ENCODE results near the gene TACC2. TPM values are rescaled to one million over a fixed set of nuclear protein-coding genes. Genes with fewer than 3 reads are reported as not detected.

Gene TACC2
- total and polyA plus RNA-seq, 2 experiments from 2014 or later, result 30.8 to 35.9 TPM

DNA sequence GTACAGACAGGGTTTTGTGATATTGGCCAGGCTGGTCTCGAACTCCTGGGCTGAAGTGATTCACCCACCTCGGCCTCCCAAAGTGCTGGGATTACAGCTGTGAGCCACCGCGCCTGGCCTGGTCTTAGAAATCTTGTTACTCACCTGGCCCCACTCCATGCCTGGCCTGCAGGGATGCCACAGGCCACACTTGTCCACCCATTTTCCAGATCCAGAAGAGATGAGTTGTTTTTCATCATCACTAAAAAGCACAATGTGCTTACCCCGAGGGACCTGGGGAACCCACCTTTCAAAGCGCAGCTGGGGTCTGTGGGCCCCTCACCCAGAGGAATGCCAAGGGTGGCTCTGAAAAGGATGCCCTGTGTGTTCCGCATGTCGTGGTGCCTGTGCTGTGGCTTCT is 134.2 kb downstream of the TACC2 start:
- Mint-ChIP-seq H3K27me3 (ENCODE audit: insufficient read depth, low read depth, poor library complexity) (peaks cover 10% of the 10 kb centered on the region), H3K4me3 (no peak overlapping the region), H3K36me3 (ENCODE audit: low read depth) (peaks cover 12% of the 10 kb centered on the region), H3K9me3 (no peaks in the 10 kb centered on the region; the same call in 2 of the 3 replicates), H3K4me1 (peaks cover 35% of the 10 kb centered on the region), H3K27ac (no peak overlapping the region; the same call in 1 of the 2 replicates)
- DNase-seq (ENCODE audit: low spot score) (no peak), ATAC-seq (no peak)
- H3K79me2 ChIP-seq (replicated peaks; ENCODE audit: insufficient read depth), result peaks cover 39% of the 10 kb centered on the region
- TF ChIP-seq POLR2AphosphoS5 (IDR thresholded peaks at IDR 0.05; ENCODE audit: low read depth), result no peak
- TF ChIP-seq, protein P1, sequence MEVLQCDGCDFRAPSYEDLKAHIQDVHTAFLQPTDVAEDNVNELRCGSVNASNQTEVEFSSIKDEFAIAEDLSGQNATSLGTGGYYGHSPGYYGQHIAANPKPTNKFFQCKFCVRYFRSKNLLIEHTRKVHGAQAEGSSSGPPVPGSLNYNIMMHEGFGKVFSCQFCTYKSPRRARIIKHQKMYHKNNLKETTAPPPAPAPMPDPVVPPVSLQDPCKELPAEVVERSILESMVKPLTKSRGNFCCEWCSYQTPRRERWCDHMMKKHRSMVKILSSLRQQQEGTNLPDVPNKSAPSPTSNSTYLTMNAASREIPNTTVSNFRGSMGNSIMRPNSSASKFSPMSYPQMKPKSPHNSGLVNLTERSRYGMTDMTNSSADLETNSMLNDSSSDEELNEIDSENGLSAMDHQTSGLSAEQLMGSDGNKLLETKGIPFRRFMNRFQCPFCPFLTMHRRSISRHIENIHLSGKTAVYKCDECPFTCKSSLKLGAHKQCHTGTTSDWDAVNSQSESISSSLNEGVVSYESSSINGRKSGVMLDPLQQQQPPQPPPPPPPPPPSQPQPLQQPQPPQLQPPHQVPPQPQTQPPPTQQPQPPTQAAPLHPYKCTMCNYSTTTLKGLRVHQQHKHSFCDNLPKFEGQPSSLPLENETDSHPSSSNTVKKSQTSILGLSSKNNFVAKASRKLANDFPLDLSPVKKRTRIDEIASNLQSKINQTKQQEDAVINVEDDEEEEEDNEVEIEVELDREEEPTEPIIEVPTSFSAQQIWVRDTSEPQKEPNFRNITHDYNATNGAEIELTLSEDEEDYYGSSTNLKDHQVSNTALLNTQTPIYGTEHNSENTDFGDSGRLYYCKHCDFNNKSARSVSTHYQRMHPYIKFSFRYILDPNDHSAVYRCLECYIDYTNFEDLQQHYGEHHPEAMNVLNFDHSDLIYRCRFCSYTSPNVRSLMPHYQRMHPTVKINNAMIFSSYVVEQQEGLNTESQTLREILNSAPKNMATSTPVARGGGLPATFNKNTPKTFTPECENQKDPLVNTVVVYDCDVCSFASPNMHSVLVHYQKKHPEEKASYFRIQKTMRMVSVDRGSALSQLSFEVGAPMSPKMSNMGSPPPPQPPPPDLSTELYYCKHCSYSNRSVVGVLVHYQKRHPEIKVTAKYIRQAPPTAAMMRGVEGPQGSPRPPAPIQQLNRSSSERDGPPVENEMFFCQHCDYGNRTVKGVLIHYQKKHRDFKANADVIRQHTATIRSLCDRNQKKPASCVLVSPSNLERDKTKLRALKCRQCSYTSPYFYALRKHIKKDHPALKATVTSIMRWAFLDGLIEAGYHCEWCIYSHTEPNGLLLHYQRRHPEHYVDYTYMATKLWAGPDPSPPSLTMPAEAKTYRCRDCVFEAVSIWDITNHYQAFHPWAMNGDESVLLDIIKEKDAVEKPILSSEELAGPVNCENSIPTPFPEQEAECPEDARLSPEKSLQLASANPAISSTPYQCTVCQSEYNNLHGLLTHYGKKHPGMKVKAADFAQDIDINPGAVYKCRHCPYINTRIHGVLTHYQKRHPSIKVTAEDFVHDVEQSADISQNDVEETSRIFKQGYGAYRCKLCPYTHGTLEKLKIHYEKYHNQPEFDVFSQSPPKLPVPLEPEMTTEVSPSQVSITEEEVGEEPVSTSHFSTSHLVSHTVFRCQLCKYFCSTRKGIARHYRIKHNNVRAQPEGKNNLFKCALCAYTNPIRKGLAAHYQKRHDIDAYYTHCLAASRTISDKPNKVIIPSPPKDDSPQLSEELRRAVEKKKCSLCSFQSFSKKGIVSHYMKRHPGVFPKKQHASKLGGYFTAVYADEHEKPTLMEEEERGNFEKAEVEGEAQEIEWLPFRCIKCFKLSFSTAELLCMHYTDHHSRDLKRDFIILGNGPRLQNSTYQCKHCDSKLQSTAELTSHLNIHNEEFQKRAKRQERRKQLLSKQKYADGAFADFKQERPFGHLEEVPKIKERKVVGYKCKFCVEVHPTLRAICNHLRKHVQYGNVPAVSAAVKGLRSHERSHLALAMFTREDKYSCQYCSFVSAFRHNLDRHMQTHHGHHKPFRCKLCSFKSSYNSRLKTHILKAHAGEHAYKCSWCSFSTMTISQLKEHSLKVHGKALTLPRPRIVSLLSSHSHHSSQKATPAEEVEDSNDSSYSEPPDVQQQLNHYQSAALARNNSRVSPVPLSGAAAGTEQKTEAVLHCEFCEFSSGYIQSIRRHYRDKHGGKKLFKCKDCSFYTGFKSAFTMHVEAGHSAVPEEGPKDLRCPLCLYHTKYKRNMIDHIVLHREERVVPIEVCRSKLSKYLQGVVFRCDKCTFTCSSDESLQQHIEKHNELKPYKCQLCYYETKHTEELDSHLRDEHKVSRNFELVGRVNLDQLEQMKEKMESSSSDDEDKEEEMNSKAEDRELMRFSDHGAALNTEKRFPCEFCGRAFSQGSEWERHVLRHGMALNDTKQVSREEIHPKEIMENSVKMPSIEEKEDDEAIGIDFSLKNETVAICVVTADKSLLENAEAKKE (CRISPR knock-in tag; IDR thresholded peaks at IDR 0.05), result no peak
- TF ChIP-seq JUNB (IDR thresholded peaks at IDR 0.05; ENCODE audit: unreplicated experiment), result no peak
- TF ChIP-seq EZH2 (IDR thresholded peaks at IDR 0.05; ENCODE audit: low read depth, unreplicated experiment), result no peak
- no peak for TF ChIP-seq NANOG (IDR thresholded peaks at IDR 0.05; ENCODE audit: borderline replicate concordance)
- no peak for TF ChIP-seq ZNF331 (CRISPR knock-in tag; IDR thresholded peaks at IDR 0.05; ENCODE audit: low read depth)
- TF ChIP-seq, protein P2, sequence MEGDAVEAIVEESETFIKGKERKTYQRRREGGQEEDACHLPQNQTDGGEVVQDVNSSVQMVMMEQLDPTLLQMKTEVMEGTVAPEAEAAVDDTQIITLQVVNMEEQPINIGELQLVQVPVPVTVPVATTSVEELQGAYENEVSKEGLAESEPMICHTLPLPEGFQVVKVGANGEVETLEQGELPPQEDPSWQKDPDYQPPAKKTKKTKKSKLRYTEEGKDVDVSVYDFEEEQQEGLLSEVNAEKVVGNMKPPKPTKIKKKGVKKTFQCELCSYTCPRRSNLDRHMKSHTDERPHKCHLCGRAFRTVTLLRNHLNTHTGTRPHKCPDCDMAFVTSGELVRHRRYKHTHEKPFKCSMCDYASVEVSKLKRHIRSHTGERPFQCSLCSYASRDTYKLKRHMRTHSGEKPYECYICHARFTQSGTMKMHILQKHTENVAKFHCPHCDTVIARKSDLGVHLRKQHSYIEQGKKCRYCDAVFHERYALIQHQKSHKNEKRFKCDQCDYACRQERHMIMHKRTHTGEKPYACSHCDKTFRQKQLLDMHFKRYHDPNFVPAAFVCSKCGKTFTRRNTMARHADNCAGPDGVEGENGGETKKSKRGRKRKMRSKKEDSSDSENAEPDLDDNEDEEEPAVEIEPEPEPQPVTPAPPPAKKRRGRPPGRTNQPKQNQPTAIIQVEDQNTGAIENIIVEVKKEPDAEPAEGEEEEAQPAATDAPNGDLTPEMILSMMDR (conservative IDR thresholded peaks at IDR 0.05; ENCODE audit: low read depth in 2 of 2), result no peak
- TF ChIP-seq CREB1 (CRISPR knock-in tag; IDR thresholded peaks at IDR 0.05; ENCODE audit: low read depth), result no peak
- TF ChIP-seq ZNF114 (CRISPR knock-in tag; IDR thresholded peaks at IDR 0.05), result no peak
- TF ChIP-seq, protein P3, sequence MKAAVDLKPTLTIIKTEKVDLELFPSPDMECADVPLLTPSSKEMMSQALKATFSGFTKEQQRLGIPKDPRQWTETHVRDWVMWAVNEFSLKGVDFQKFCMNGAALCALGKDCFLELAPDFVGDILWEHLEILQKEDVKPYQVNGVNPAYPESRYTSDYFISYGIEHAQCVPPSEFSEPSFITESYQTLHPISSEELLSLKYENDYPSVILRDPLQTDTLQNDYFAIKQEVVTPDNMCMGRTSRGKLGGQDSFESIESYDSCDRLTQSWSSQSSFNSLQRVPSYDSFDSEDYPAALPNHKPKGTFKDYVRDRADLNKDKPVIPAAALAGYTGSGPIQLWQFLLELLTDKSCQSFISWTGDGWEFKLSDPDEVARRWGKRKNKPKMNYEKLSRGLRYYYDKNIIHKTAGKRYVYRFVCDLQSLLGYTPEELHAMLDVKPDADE (IDR thresholded peaks at IDR 0.05), result no peak
- TF ChIP-seq, protein P4, sequence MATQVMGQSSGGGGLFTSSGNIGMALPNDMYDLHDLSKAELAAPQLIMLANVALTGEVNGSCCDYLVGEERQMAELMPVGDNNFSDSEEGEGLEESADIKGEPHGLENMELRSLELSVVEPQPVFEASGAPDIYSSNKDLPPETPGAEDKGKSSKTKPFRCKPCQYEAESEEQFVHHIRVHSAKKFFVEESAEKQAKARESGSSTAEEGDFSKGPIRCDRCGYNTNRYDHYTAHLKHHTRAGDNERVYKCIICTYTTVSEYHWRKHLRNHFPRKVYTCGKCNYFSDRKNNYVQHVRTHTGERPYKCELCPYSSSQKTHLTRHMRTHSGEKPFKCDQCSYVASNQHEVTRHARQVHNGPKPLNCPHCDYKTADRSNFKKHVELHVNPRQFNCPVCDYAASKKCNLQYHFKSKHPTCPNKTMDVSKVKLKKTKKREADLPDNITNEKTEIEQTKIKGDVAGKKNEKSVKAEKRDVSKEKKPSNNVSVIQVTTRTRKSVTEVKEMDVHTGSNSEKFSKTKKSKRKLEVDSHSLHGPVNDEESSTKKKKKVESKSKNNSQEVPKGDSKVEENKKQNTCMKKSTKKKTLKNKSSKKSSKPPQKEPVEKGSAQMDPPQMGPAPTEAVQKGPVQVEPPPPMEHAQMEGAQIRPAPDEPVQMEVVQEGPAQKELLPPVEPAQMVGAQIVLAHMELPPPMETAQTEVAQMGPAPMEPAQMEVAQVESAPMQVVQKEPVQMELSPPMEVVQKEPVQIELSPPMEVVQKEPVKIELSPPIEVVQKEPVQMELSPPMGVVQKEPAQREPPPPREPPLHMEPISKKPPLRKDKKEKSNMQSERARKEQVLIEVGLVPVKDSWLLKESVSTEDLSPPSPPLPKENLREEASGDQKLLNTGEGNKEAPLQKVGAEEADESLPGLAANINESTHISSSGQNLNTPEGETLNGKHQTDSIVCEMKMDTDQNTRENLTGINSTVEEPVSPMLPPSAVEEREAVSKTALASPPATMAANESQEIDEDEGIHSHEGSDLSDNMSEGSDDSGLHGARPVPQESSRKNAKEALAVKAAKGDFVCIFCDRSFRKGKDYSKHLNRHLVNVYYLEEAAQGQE (IDR thresholded peaks at IDR 0.05; ENCODE audit: unreplicated experiment), result no peak
- no peaks in the 10 kb centered on the region; the same call in 1 of the 2 replicates for H4K20me1 ChIP-seq (replicated peaks; ENCODE audit: insufficient read depth)
- H3F3A ChIP-seq (replicated peaks; ENCODE audit: low read depth), result no peaks in the 10 kb centered on the region
- H3K4me3 ChIP-seq, result no peak overlapping the region
- peaks cover 11% of the 10 kb centered on the region for H3K4me1 ChIP-seq (ENCODE audit: insufficient read depth)
- H3K9me2 ChIP-seq (ENCODE audit: insufficient read depth), result no peaks in the 10 kb centered on the region
- H3K36me3 ChIP-seq (ENCODE audit: insufficient read depth), result no peaks in the 10 kb centered on the region
- no peak overlapping the region for H3K4me2 ChIP-seq
- no peak overlapping the region for H2AFZ ChIP-seq
- H3K27ac ChIP-seq (ENCODE audit: low read depth), result no peak overlapping the region
- H3K27me3 ChIP-seq (ENCODE audit: insufficient read depth), result no peaks in the 10 kb centered on the region
